AG09309 (cell line): Measurements from ENCODE around the gene LSP1.

ENCODE experiments used
- DNase-seq: peaks from one replicate; pipeline ENCODE4 v3.0.0-alpha.2; 2010; ENCODE audit warnings: low read depth
- H3K4me3 ChIP-seq: 2 replicates; pipeline ENCODE4 v1.5.1; 2011; ENCODE audit warnings: mild to moderate bottlenecking, low read depth, low read length, moderate library complexity; ENCODE audit not compliant: control insufficient read depth
- CTCF ChIP-seq: IDR thresholded peaks from 2 replicates; pipeline ENCODE4 v1.5.1; 2011; ENCODE audit warnings: mild to moderate bottlenecking, low read depth, low read length, inconsistent platforms; ENCODE audit not compliant: insufficient read depth, control insufficient read depth; ENCODE audit errors: missing control alignments

LSP1 gene

DNA sequence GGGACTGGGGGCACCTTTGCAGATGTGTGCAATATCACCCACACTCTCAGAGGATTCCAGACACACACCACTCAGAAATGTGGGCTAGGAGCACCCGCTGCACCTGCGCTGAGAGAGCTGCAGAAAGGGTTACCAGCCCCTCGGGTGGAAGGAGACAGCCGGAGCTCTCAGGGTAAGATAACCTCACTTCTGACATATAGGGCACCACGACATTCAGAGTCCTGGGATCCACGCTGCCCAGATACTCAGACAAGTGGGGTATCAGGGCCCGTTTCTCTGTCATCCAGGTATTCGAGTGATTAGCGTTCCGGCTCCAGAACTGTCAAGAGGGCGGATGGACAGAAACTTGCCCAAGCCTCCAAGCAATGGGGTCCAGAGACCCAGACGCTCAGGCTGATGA is 24.3 kb upstream of the LSP1 start:
- DNase-seq, result no peak
- TF ChIP-seq CTCF, result no peak
- H3K4me3 ChIP-seq, result no peak overlapping the region

- peak; percentile 16 for DNase-seq
Measured at GRCh38 chr11:1829039-1829820, 23.7 kb upstream of the LSP1 start.

DNA sequence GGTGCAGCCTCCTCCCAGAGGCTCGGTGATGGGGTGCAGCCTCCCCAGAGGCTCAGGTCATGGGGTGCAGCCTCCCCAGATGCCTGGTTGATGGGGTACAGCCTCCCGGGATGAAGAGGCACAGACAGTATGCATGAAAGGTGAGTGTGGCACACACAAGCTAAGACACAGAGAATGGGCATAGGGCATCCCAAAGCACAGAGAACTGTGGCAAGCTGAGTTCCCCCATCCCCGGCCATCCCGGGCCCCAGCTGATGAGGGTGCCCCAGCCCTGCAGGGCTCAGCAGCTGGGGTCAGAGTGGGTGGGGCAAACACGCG is 22.9 kb upstream of the LSP1 start:
- no peak for DNase-seq
- no peak for TF ChIP-seq CTCF

More at GRCh38 chr11:1829039-1829820, 23.7 kb upstream of the LSP1 start:
- no peak for TF ChIP-seq CTCF
- no peak overlapping the region for H3K4me3 ChIP-seq

DNA sequence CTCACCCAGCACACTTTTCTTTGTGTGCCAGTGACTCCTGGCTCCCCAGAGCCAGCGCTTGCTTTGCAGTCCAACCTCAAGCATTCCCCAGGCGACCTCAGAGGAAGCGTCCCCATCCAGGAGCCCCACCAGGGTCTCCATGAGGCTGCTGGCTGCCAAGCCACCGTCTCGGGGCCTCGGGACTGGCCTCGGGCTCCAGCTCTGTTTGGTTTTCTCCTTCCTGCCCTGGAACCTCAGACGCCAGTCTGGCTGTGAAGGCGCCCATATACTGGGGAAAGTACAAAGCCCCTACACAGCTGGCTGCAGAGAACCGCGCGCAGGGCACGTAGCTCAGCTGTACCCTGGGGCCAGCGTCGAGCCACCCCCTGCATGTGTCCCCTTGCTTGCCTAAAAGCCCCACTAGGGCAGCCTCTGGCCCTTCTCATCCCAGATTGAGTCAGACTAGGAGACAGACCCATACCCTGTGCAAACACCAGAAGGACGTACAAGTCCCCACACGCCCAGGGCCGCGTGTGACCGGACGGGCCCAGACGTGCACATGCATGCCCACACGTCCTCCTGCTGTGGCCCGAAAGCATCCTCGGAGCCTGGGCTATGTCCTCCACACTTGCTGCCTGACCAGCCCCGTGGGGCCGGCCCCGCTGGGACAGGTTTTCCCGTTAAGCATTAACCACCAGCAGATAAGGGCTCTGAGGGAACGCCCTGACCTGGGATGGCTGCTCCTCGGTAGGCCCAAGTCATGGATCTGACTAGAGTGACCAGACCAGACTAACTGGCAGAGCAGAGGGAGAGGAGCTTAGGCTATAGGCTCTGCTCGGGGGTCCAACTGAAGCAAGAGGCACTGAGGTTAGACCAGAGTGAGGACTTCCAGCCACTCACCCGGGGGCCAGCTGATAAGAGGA is 22.3 kb upstream of the LSP1 start:
- no peak for TF ChIP-seq CTCF
- H3K4me3 ChIP-seq, result no peak overlapping the region
- no peak for DNase-seq

More for the DNA sequence above, 22.9 kb upstream of the LSP1 start:
- no peak overlapping the region for H3K4me3 ChIP-seq

DNA sequence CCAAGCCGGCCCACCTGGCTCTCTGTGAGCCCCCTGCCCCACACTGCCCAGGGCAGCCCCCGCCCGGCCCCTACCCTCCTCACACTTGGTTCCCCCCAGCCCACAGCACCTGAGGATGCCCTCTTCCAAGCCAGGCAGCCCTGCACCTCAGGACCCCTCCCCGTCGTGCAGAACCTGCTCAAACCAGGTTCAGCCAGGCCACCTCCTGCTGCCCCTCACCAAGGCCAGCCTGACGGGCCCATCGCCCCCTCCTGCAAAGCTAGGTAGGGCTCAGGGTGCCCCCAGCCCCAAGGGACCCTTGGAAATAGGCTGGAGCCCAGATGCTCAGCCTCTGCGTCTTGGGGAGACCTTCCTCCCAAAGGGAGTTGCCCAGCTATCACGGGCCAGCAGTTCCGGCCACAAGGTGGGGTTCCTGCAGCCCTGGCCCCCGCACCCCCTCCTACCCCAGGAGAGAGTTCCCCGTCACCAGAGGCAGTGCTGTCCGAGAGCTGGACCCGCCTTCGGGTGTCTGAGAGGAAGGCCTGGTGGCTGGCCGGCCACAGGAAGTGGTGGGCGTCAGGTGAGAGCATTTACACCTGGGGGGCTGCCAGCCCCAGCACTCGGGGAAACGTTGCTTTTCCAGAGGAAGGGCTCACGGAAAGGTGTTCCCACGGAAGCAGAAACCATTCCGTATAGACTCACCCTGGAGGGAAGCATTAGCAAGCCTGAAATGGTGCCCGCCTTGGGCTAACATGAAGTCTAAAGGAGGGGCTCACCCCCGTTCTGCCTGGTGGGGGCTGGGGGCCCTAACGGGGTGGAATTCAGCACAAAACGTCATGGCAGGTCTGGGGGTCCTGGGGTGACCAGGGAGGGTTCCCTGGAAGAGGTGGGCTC is 21.3 kb upstream of the LSP1 start:
- DNase-seq, result no peak

More for the DNA sequence above, 21.3 kb upstream of the LSP1 start:
- TF ChIP-seq CTCF, result no peak
- H3K4me3 ChIP-seq, result no peak overlapping the region
